Sigmoid colon (tissue), 7 donors: ENCODE measurements around the gene RCN2. TPM values are rescaled to one million over a fixed set of nuclear protein-coding genes. Genes with fewer than 3 reads are reported as not detected.

Experiments used
- DNase-seq: peaks from one replicate; pipeline ENCODE4 v3.0.0-alpha.2; 2019
- H3K27ac ChIP-seq, 4 donors: fragments of 200-600 bp; sonication (generic); one replicate each; pipeline ENCODE4 v1.5.1; 2016 to 2019; ENCODE audit warnings: mild to moderate bottlenecking in 1 of 4
- H3K27me3 ChIP-seq, 3 donors: fragments of 200-600 bp; sonication (generic); one replicate each; pipeline ENCODE4 v1.5.1; 2019; ENCODE audit warnings: mild to moderate bottlenecking in 1 of 3
- H3K36me3 ChIP-seq, 4 donors: fragments of 200-600 bp; sonication (generic); one replicate each; pipeline ENCODE4 v1.5.1; 2016 to 2019
- H3K4me1 ChIP-seq, 4 donors: fragments of 200-600 bp; sonication (generic); one replicate each; pipeline ENCODE4 v1.5.1; 2017 to 2019
- H3K4me3 ChIP-seq, 4 donors: fragments of 200-600 bp; sonication (generic); one replicate each; pipeline ENCODE4 v1.5.1; 2017 to 2019; ENCODE audit warnings: mild to moderate bottlenecking in 2 of 4, moderate library complexity in 1 of 4
- H3K9me3 ChIP-seq, 4 donors: fragments of 200-600 bp in 3 of 4; sonication (generic) in 3 of 4; one replicate each; pipeline versions ENCODE4 v1.5.1 to v1.6.1; 2013 to 2019
- EP300 ChIP-seq, 4 donors: sonication (generic); formaldehyde crosslinking; IDR thresholded peaks; one replicate each; pipeline ENCODE4 v1.6.1; 2017; ENCODE audit warnings: antibody characterized with exemption in 4 of 4
- POLR2A ChIP-seq, 2 donors: fragments of 450-650 bp; IDR thresholded peaks; one replicate each; pipeline ENCODE4 v1.6.1; 2016; ENCODE audit warnings: antibody characterized with exemption in 2 of 2, mild to moderate bottlenecking in 2 of 2, moderate library complexity in 2 of 2
- POLR2AphosphoS5 ChIP-seq, 4 donors: sonication (generic); formaldehyde crosslinking; IDR thresholded peaks; one replicate each; pipeline ENCODE4 v1.6.1; 2017; ENCODE audit warnings: antibody characterized with exemption in 4 of 4
- WGBS, 2 donors: extraction: QIAGEN DNeasy Blood & Tissue Kit; methylation state at CpG; one replicate each; pipeline ENCODE4 v1.1.7; 2013; 5-methylcytosine and 5-hydroxymethylcytosine counted together
- intact Hi-C: fragments of 100-400 bp; cut with DNase I; formaldehyde crosslinking; loops from one replicate; pipeline ENCODE4 v1.15.1; 2023
- polyA plus RNA-seq, 3 donors: library from polyadenylated mRNA; stranded (reverse); fragments of 200-250 nt; gene quantifications; one replicate each; pipeline ENCODE4 v1.2.3, GENCODE V29; 2013
- total RNA-seq, 4 donors: library from RNA; depleted of rRNA; stranded (reverse); fragments of >200 nt; gene quantifications; one replicate each; pipeline ENCODE4 v1.1.0, GENCODE V29; 2016
- TF ChIP-seq, protein P1 (sequence below), 4 experiments: fragments of 450-650 bp in 3 of 4; fragments of 200-600 bp in 1 of 4; IDR thresholded peaks; one replicate each; pipeline ENCODE4 v1.5.1; 2016 to 2019; ENCODE audit warnings: antibody characterized with exemption in 4 of 4, mild to moderate bottlenecking in 3 of 4, moderate library complexity in 2 of 4
- donor health status: healthy with polysubstance abuse.
- donor health status: Bipolar disorder and iron deficiency.
- donor health status: healthy.

The RCN2 gene
- total and polyA plus RNA-seq, 7 donors, result 12.3 to 62.8 (median 45.5) TPM

DNA sequence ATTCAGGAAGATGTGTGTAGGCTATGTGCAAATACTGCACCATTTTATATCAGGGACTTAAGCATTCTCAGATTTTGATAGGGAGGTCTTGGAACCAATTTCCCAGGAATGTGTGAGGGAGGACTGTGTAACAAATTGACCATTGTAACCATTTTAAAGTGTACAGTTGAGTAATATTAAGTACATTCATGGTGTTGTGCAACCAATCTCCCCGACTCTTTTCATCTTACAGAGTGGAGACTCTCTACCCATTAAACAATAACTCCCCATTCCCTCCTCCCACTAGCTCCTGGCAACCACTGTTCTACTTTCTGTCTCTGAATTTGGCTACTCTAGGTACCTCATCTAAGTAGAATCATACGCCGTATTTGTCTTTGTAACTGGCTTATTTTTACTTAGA is 5.1 kb downstream of the RCN2 start:
- Histone ChIP-seq H3K4me1 (peaks cover 0 to 15% (median 7%) of the 10 kb centered on the region in 4 donors), H3K27me3 (no peaks in the 10 kb centered on the region), H3K36me3 (peaks cover 0 to 46% (median 0%) of the 10 kb centered on the region in 4 donors), H3K27ac (no peak overlapping the region), H3K9me3 (no peaks in the 10 kb centered on the region), H3K4me3 (no peak overlapping the region)
- intact Hi-C loops, result no loop called here
- WGBS, 2 donors, result 96 to 97% methylated on average over 3 of the region's 3 CpGs
- DNase-seq, result no peak
- TF ChIP-seq EP300 (IDR thresholded peaks at IDR 0.05) (no peak), POLR2AphosphoS5 (IDR thresholded peaks at IDR 0.05) (no peak)
- TF ChIP-seq, protein P1, sequence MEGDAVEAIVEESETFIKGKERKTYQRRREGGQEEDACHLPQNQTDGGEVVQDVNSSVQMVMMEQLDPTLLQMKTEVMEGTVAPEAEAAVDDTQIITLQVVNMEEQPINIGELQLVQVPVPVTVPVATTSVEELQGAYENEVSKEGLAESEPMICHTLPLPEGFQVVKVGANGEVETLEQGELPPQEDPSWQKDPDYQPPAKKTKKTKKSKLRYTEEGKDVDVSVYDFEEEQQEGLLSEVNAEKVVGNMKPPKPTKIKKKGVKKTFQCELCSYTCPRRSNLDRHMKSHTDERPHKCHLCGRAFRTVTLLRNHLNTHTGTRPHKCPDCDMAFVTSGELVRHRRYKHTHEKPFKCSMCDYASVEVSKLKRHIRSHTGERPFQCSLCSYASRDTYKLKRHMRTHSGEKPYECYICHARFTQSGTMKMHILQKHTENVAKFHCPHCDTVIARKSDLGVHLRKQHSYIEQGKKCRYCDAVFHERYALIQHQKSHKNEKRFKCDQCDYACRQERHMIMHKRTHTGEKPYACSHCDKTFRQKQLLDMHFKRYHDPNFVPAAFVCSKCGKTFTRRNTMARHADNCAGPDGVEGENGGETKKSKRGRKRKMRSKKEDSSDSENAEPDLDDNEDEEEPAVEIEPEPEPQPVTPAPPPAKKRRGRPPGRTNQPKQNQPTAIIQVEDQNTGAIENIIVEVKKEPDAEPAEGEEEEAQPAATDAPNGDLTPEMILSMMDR (IDR thresholded peaks at IDR 0.05), result no peak

DNA sequence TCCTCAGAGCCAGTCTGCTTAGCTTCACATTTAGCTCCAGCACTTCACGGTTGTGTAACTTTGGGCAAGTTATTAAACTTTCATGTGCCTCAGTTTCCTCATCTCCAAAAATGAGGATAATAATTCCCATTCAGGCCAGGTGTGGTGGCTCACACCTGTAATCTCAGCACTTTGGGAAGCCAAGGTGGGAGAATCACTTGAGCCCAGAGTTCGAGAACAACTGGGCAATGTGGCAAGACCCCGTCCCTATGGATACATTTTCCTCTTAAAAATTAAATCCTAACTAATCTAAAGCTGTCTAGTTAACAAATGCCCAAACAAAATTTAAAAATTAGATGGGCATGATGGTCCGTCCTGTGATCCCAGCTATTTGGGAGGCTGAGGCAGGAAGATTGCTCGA is 7.2 kb downstream of the RCN2 start:
- Histone ChIP-seq H3K4me1 (peaks cover 0 to 4% (median 2%) of the 10 kb centered on the region in 4 donors), H3K27ac (no peak overlapping the region), H3K9me3 (no peaks in the 10 kb centered on the region), H3K36me3 (peaks cover 0 to 43% (median 0%) of the 10 kb centered on the region in 4 donors), H3K4me3 (no peak overlapping the region), H3K27me3 (no peaks in the 10 kb centered on the region)
- DNase-seq, result no peak
- WGBS, 2 donors, result 95 to 98% methylated on average over 5 of the region's 5 CpGs
- intact Hi-C loops, result no loop called here
- no peak for TF ChIP-seq EP300 (IDR thresholded peaks at IDR 0.05)
- no peak for TF ChIP-seq POLR2AphosphoS5 (IDR thresholded peaks at IDR 0.05)
- no peak for TF ChIP-seq POLR2A (IDR thresholded peaks at IDR 0.05)
- TF ChIP-seq, protein P1 (IDR thresholded peaks at IDR 0.05), result no peak

DNA sequence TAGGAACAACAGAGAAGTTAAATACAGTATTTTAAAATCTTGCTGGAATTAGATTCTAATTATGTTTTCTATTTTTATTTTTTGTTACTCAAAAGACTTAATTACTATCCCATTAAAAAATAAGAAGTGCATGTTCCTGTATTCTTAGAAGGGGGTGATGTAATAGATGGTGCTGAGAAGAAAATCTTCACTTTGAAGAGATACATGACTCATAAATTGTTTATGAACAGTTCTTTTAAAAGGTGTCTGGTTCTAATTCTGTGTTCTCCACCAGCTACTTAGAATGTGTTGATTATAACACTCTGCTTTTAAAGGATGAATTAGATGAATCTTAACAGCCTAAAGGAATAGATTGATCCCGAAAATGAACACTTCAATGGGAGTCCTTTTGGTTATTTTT is 8.2 kb downstream of the RCN2 start:
- intact Hi-C loops, result no loop called here
- H3K27me3 ChIP-seq, result no peaks in the 10 kb centered on the region
- no peak overlapping the region for H3K27ac ChIP-seq
- 0% methylated on average over 1 of the region's 1 CpG for WGBS, 2 donors
- H3K4me1 ChIP-seq, result peaks cover 0 to 6% (median 2%) of the 10 kb centered on the region in 4 donors
- TF ChIP-seq EP300 (IDR thresholded peaks at IDR 0.05) (no peak), POLR2A (IDR thresholded peaks at IDR 0.05) (no peak), POLR2AphosphoS5 (IDR thresholded peaks at IDR 0.05) (no peak)
- TF ChIP-seq, protein P1 (IDR thresholded peaks at IDR 0.05), result no peak
- H3K4me3 ChIP-seq, result no peak overlapping the region
- no peaks in the 10 kb centered on the region for H3K9me3 ChIP-seq
- DNase-seq, result no peak
- peaks cover 0 to 51% (median 0%) of the 10 kb centered on the region in 4 donors for H3K36me3 ChIP-seq

DNA sequence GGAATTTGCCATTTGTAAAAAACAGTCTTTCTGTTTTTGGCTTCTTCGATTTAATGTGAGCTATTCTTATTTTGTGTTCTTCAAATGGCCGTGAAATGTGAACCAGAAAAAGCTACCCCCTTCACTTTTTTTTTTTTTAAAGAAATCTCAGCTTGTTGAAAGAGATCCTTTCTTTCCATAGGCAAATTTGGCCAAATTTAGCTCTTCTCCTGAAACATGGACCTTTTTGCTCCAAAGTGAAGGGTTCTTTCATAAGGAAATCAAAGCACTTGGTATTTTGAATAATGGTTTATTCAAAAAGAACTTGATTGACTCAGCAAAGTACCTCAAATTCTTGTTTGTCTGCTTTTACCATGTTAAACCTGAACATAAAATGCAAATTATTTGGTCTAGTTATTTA is 10.1 kb downstream of the RCN2 start:
- intact Hi-C loops, result no loop called here
- H3K27ac ChIP-seq, result no peak overlapping the region
- TF ChIP-seq, protein P1 (IDR thresholded peaks at IDR 0.05), result no peak
- no peak for TF ChIP-seq POLR2AphosphoS5 (IDR thresholded peaks at IDR 0.05)
- no peak for TF ChIP-seq EP300 (IDR thresholded peaks at IDR 0.05)
- TF ChIP-seq POLR2A (IDR thresholded peaks at IDR 0.05), result no peak

DNA sequence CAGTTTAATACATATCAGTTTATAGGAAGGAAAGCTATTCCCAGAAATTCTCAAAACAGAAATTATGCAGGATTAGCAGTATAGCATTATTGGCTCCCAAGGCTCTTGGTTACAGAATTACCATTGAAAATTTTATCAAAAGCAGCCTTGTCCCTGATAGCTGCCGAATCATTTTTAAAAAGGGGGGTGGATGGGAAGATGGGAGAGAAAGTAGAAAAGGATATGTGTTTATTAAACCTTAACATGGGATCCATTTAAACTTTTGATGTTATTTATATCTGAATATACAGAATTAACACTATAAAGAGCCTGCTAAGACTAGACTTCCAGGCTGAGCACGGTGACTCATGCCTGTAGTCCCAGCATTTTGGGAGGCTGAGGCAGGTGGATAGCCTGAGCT is 10.8 kb downstream of the RCN2 start:
- no peaks in the 10 kb centered on the region for H3K9me3 ChIP-seq
- no peak for DNase-seq
- WGBS, 2 donors, result 91 to 95% methylated on average over 2 of the region's 2 CpGs
- peaks cover 0 to 29% (median 0%) of the 10 kb centered on the region in 4 donors for H3K36me3 ChIP-seq
- peaks cover 0 to 28% (median 15%) of the 10 kb centered on the region in 4 donors for H3K4me1 ChIP-seq
- no peak overlapping the region for H3K4me3 ChIP-seq
- intact Hi-C loops, result no loop called here
- no peak overlapping the region for H3K27ac ChIP-seq
- TF ChIP-seq, protein P1 (IDR thresholded peaks at IDR 0.05), result no peak
- TF ChIP-seq POLR2AphosphoS5 (IDR thresholded peaks at IDR 0.05) (no peak), EP300 (IDR thresholded peaks at IDR 0.05) (no peak), POLR2A (IDR thresholded peaks at IDR 0.05) (no peak)
- H3K27me3 ChIP-seq, result no peaks in the 10 kb centered on the region

More for the DNA sequence above, 10.1 kb downstream of the RCN2 start:
- Histone ChIP-seq H3K4me1 (peaks cover 0 to 23% (median 15%) of the 10 kb centered on the region in 4 donors), H3K4me3 (no peak overlapping the region), H3K27me3 (no peaks in the 10 kb centered on the region), H3K9me3 (no peaks in the 10 kb centered on the region), H3K36me3 (peaks cover 0 to 33% (median 0%) of the 10 kb centered on the region in 4 donors)
- 93 to 94% methylated on average over 2 of the region's 2 CpGs for WGBS, 2 donors
- no peak for DNase-seq
